ENCODE data around the gene OR10D3.
"Not testable (repeated sequence)": the region's sequence is repeated elsewhere in the genome, so short reads cannot be mapped to it uniquely, and the experiment has no call there.

Gene OR10D3

DNA sequence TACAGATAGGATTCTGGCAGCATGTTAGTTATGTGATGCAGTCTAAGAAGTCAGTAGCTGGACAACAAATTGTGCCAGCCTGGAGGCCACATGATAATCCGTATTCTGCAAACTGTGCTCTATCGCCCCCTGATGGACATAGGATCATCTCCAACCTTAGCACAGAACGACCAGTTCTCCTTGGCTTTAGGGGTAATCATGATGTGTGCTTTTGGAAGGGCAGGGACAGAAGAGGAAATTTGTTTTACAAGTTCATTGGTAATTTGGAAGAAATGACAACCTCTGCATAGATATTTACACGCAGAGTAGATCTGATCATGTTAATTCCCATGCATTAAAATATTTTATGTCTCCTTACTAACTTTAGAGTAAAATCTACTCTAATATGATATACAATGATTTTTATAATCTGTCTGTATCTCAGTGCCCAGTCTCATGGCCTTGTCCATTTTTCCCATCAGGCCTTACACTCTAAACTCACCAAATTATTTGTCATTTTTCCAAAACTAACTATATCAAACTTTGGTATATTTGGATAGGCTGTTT lies 12.1 kb downstream of the OR10D3 start:
- no peak for FAIRE-seq

DNA sequence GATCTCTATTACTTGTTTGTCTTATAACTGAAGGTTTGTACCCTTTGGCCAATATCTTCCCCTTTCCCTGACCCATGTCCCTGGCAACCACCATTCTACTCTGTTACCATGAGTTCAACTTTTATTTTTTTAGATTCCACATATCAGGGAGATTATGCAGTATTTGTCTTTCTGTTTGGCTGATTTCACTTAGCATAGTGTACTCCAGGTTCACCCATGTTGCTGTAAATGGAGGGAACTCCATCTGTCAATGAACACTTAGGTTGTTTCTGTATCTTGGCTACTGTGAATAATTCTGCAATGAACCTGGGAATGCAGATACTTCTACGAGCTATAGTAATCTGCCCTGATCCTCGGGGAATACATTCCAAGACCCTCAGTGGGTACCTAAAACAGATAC lies 14.9 kb downstream of the OR10D3 start:
- FAIRE-seq: no peak

DNA sequence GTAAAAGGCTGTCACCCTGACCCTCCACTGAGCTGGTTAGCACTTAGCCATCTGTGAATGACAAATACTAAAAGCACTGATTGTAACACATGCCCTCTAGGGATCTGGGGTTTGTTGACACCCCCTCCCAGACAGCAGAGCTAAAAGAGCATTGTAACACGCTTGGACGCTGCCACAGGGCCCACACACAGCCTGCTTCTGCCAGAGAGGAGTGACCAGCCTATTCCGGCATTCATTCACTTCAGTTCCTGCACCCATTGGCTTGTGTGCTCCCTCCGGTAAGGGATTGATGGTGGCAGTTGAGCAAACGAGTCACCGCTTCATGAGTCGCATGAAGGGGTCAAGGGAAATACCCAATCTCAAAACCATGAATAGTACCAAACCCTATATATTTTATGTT lies 15.8 kb downstream of the OR10D3 start:
- FAIRE-seq: no peak

GRCh38 chr11:124199702-124200101 lies 16.6 kb downstream of the OR10D3 start:
- no peak for FAIRE-seq

DNA sequence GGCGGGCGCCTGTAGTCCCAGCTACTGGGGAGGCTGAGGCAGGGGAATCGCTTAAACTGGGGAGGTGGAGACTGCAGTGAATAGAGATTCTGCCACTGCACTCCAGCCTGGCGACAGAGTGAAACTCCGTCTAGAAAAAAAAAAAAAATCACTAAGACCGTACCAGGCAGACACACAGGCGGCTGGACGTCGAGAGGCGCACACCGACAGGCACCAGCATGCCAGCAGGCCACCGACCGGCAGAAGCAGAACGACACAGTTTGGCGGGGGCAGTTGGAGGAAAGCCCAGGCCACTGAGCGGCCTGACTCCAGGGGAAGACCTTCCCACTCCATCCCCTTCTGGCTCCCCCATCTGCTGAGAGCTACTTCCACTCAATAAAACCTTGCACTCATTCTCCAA lies 17.5 kb downstream of the OR10D3 start:
- FAIRE-seq: no peak

DNA sequence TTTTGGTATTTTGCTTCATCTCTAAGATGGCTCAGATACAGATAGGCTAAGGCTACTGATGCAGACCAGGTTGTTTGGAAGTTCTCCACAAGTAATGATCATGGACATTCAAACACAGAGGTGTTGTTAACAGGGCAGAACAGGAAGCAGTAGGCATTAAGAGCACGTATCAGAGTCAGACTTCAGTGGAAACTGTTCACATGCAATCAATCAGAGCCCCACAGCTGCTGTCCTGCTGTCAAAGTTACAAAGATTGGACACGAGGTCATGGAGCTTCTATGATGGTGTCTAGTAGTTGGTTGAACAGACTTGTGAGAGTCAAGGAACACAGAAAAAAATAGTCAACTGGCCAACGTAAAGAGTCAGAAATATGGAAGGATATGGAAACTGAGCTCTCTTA lies 19.8 kb downstream of the OR10D3 start:
- FAIRE-seq: no peak

DNA sequence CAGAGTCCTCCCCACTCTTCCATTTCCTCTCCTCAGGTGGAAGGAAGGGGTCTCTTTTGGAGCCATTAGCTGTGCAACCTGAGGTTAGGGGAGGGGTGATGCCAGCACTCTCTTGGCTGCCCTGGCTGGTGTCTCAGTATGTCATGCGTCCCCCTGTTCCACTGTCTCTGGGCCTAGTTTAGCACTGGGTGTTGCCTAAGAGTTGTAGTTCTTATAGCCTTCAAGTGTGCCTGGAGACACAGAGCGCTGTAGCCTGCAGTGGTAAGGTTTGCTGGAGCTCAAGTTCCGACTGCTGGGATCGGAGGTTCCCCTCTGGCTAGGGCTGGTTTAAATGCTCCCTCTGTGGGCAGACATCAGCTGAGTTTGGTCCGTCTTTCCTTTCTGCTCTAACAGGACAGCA lies 20.9 kb downstream of the OR10D3 start:
- FAIRE-seq: no peak

GRCh38 chr11:124207102-124207792 lies 24.1 kb downstream of the OR10D3 start:
- no peak for FAIRE-seq

DNA sequence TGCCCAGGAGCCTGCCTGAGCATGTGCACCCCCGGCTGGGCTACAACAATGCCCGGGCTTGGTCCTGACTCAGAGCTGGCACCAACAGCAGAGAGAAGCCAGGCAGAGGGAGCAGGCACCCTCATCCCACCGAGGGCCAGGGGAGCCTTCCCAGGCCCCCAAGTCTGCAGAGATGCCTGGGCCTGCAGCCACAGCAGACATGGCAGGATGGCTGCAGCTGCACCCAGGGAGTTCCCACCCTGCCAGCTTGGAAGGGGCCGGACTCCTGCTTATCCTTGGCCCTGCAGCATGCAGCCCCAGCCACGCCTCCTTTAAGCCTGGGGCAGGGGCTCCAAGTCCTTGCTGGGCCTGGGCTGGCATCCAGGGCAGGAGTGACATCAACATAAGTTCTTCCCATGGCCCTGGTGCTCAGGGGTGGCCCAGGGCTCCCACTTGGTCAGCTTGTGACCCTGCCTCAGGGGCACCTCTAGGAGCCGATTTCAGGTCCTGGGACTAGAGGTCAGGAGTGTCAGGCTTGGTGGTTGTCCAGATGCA lies 26.7 kb downstream of the OR10D3 start:
- FAIRE-seq: no peak

DNA sequence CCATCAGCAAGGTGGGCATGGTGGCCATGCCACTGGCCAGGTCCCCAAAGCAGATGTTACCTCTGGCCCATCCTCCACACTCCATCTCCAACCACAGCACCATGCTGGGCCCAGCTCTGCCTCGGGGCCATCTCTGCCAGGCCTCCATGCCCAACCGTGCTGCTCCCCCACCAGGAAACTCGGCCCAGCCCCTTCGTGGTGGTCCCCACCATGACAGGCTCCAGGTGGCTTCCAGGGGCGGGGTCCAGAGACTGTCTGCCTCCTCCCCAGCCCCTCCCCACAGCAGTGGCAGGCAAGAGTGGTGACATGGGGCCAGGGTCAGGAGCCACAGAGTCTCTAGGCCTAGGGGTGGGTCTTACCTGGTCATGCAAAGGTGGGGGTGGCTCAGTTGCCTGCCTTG lies 27.3 kb downstream of the OR10D3 start:
- no peak for FAIRE-seq

DNA sequence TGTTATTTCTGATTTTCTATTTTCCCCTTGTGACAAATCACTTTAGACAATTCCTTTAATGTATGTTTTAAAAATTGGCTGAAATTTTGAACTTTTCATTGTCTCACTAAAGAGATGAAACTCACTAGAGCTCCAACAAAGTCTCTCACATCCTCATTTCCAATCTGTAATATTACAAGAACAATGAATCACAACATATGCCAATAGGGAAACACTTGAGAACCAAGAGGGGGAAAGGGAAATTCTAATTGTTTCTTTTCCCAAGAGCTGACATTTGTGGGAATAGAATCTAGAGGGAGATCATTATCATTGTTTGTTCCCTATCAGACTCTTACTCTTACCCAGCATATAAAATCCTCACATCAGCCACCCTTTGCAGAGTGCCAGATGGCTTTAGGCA lies 28.2 kb downstream of the OR10D3 start:
- FAIRE-seq: no peak

DNA sequence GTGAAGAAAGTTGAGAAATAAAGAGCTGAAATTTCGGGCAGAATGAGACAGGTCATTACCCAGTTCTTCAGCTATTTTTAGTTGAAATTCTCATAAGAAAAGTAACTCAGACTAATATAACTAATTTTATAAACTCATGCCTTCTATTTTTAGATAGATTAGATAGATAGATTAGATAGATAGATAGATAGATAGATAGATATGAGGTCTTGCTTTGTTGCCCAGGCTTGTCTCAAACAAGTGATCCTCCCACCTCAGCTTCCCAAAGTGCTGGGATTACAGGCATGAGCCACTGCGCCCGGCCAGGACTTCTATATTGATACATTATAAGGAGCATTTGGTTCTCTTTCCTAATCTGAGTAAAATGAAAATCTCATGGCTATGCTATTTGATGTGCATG lies 30.9 kb downstream of the OR10D3 start:
- FAIRE-seq: no peak

DNA sequence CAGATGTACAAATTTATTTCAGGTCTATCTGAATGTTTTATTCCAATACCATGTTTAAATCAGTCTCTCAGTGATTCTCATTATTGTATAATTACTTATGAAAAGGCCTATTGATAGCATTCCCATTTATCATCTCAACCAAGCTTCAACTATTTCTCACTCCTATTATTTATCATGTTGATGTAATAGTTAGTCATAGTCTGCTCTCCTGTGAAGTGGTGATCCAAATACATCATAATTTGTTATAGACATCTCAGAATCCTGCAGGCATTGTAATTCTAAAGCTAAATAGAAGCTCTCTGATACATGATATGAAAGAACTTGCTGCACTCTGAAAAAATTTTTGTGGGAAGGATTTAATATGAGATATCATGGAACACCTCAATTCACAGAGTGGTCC lies 36.0 kb downstream of the OR10D3 start:
- FAIRE-seq: no peak

GRCh38 chr11:124222407-124222806 lies 39.3 kb downstream of the OR10D3 start:
- FAIRE-seq: no peak

DNA sequence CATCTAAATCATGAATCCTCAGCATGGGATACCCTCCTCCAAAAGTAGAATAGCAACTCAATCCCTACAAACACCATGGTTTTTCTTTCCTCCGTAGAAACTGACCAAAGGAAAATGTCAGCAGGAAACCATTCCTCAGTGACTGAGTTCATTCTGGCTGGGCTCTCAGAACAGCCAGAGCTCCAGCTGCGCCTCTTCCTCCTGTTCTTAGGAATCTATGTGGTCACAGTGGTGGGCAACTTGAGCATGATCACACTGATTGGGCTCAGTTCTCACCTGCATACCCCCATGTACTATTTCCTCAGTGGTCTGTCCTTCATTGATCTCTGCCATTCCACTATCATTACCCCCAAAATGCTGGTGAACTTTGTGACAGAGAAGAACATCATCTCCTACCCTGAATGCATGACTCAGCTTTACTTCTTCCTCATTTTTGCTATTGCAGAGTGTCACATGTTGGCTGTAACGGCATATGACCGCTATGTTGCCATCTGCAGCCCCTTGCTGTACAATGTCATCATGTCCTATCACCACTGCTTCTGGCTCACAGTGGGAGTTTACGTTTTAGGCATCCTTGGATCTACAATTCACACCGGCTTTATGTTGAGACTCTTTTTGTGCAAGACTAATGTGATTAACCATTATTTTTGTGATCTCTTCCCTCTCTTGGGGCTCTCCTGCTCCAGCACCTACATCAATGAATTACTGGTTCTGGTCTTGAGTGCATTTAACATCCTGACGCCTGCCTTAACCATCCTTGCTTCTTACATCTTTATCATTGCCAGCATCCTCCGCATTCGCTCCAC lies 41.7 kb downstream of the OR10D3 start:
- not testable (repeated sequence) for FAIRE-seq

DNA sequence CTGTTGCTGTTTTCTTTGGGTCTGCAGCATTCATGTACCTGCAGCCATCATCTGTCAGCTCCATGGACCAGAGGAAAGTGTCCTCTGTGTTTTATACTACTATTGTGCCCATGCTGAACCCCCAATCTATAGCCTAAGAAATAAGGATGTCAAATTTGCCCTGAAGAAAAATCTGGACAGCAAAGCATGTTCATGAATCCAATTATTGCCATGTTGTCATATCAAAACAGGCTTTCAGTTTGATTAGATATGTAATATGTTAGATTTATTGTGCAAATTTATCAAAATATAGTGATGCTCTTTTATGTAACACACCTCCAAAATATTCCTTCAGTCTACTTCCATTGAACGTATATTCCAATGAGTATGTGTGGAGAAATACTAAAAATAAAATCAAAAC lies 42.3 kb downstream of the OR10D3 start:
- no peak for FAIRE-seq

- no peak for FAIRE-seq
Measured at GRCh38 chr11:124233376-124233775, 50.2 kb downstream of the OR10D3 start.
